HFFc6 (cell line): ENCODE measurements around the gene ZCWPW1. TPM values are rescaled to one million over a fixed set of nuclear protein-coding genes. Genes with fewer than 3 reads are reported as not detected.
"Not testable (repeated sequence)": the region's sequence is repeated elsewhere in the genome, so short reads cannot be mapped to it uniquely, and the experiment has no call there.

Source experiments
- DNase-seq: peaks from one replicate; pipeline ENCODE4 v3.0.0-alpha.2; 2018
- H3K27ac Mint-ChIP-seq: 2 replicates; pipeline ENCODE4 v1.8.0; 2020; ENCODE audit warnings: mild to moderate bottlenecking, mixed read lengths
- H3K27me3 Mint-ChIP-seq: 2 replicates; pipeline ENCODE4 v1.8.0; 2021; ENCODE audit warnings: mild to moderate bottlenecking, moderate library complexity, mixed read lengths; ENCODE audit not compliant: insufficient read depth
- H3K36me3 Mint-ChIP-seq: 2 replicates; pipeline ENCODE4 v1.8.0; 2021; ENCODE audit warnings: low read depth, mixed read lengths
- H3K4me1 Mint-ChIP-seq: 2 replicates; pipeline ENCODE4 v1.8.0; 2020; ENCODE audit warnings: low read depth, mixed read lengths
- H3K4me3 Mint-ChIP-seq: 2 replicates; pipeline ENCODE4 v1.8.0; 2020; ENCODE audit warnings: mild to moderate bottlenecking, moderate library complexity, mixed read lengths
- H3K9me3 Mint-ChIP-seq: 2 replicates; pipeline ENCODE4 v1.8.0; 2020; ENCODE audit warnings: mild to moderate bottlenecking, mixed read lengths
- CTCF ChIP-seq: fragments of 200-600 bp; sonication (generic); IDR thresholded peaks from 2 replicates; pipeline ENCODE4 v1.5.0; 2021; ENCODE audit warnings: antibody characterized with exemption, mild to moderate bottlenecking
- total RNA-seq, 6 experiments: library from RNA; stranded (reverse); fragmentation: NEBNext Ultra II Directional; extraction: Animal tissue kit (Norgen Biotek cat#: 25700); gene quantifications; 2 replicates in 1 of 6; 3 replicates in 5 of 6; pipeline ENCODE4 v1.2.3, GENCODE V29; 2021

The ZCWPW1 gene
- total RNA-seq, 6 experiments from 2014 or later, result 0.55 to 1.7 (median 1.2) TPM

- no peak for TF ChIP-seq CTCF
- peaks cover 1% of the 10 kb centered on the region; the same call in 1 of the 2 replicates for H3K27me3 Mint-ChIP-seq
- H3K4me3 Mint-ChIP-seq, result no peak within 1 kb of the TSS
- peak within 1 kb of the TSS; percentile 57 for H3K27ac Mint-ChIP-seq
- peaks cover 24% of the 10 kb centered on the region for H3K4me1 Mint-ChIP-seq
- H3K36me3 Mint-ChIP-seq, result peaks cover 17% of the 10 kb centered on the region; the same call in 1 of the 2 replicates
- H3K9me3 Mint-ChIP-seq, result no peaks in the 10 kb centered on the region
- peak; percentile 28 for DNase-seq
These were observed 35.7 kb upstream of the ZCWPW1 start, which contains the start of gene SPACDR for GRCh38 chr7:100464210-100464660. SPACDR (minus strand) TSS chr7:100464260; CDS start chr7:100464025, 235 bp downstream.

DNA sequence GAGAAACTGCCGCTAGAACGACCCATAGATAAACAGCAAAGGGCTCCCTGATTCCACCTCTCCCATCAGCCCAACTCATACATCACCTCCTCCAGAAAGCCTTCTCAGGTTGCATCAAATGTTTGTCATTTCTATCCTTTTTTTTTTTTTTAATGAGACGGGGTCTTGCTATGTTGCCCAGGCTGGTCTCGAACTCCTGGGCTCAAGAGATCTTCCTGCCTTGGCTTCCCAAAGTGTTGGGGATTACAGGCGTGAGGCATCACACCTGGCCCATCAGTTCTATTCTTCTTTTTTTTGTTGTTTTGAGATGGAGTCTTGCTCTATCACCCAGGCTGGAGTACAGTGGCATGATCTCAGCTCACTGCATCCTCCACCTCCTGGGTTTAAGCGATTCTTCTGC, 28.5 kb upstream of the ZCWPW1 start:
- Mint-ChIP-seq H3K27ac (no peak overlapping the region), H3K36me3 (no peaks in the 10 kb centered on the region), H3K27me3 (no peaks in the 10 kb centered on the region; the same call in 1 of the 2 replicates), H3K4me3 (no peak overlapping the region), H3K9me3 (no peaks in the 10 kb centered on the region), H3K4me1 (no peaks in the 10 kb centered on the region; the same call in 1 of the 2 replicates)
- DNase-seq, result no peak
- no peak for TF ChIP-seq CTCF

DNA sequence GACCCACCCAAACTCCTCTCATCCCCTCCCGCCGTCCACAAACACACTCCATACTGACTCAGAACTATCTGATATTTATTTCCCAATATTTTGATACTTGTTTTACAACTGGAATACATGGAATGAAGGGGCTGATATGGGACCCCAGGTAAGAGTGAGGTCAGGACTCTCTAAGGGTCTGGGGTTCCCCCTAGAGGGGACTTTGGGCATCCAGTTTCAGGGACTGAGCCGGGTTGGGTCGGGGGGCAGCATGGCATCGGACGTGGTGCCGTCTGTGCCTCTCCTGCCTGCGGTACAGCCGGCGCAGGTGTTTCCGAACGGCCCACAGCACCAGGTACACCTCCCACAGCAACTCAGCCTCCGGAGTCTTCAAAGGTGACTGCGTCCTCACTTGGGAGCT, 28.1 kb upstream of the ZCWPW1 start:
- no peak for DNase-seq
- no peaks in the 10 kb centered on the region for H3K9me3 Mint-ChIP-seq
- 0 out of 2 replicates have a peak, but pooled peaks have one; percentile 8 for TF ChIP-seq CTCF
- H3K4me1 Mint-ChIP-seq, result no peaks in the 10 kb centered on the region; the same call in 1 of the 2 replicates
- H3K36me3 Mint-ChIP-seq, result no peaks in the 10 kb centered on the region
- no peak overlapping the region for H3K4me3 Mint-ChIP-seq
- H3K27me3 Mint-ChIP-seq, result no peaks in the 10 kb centered on the region; the same call in 1 of the 2 replicates
- no peak overlapping the region for H3K27ac Mint-ChIP-seq

DNA sequence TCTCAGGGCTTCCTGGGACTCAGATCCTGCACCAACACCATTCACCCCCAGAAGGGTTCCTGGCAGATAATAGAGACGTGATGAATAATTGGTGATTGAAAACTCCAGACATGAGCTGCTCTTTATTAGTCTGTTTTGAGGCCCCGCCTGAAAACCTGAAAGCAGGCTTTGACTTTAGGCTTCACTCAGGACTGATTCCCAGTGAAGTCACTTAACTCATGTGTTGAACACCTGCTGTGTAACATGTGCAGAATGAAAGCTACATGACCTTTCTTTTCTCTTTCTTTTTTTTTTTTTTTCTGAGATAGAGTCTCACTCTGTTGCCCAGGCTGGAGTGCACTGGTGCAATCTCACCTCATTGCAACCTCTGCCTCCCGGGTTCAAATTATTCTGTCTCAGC, 26.7 kb upstream of the ZCWPW1 start:
- Mint-ChIP-seq H3K4me1 (peaks cover 6% of the 10 kb centered on the region; the same call in 1 of the 2 replicates), H3K9me3 (no peaks in the 10 kb centered on the region), H3K27ac (no peak overlapping the region), H3K4me3 (no peak overlapping the region), H3K36me3 (no peaks in the 10 kb centered on the region), H3K27me3 (no peaks in the 10 kb centered on the region)
- no peak for TF ChIP-seq CTCF
- DNase-seq, result no peak

GRCh38 chr7:100453854-100454253, 25.4 kb upstream of the ZCWPW1 start:
- not testable (repeated sequence) for H3K27ac Mint-ChIP-seq, H3K4me1 Mint-ChIP-seq, H3K36me3 Mint-ChIP-seq, H3K27me3 Mint-ChIP-seq, H3K9me3 Mint-ChIP-seq, H3K4me3 Mint-ChIP-seq, DNase-seq

GRCh38 chr7:100452513-100452912, 24.0 kb upstream of the ZCWPW1 start:
- Mint-ChIP-seq H3K27ac (no peak overlapping the region), H3K9me3 (no peaks in the 10 kb centered on the region), H3K36me3 (no peaks in the 10 kb centered on the region), H3K4me1 (peaks cover 6% of the 10 kb centered on the region; the same call in 1 of the 2 replicates), H3K27me3 (no peaks in the 10 kb centered on the region), H3K4me3 (no peak overlapping the region)
- no peak for DNase-seq
- no peak for TF ChIP-seq CTCF
